ENCODE measurements around the gene LFNG.
"Not testable (repeated sequence)": the region's sequence is repeated elsewhere in the genome, so short reads cannot be mapped to it uniquely, and the experiment has no call there.

Gene LFNG

GRCh38 chr7:2532816-2533215, 13.2 kb downstream of the LFNG start:
- H3K36me3 ChIP-seq (ENCODE audit: control insufficient read depth, low read length); H3K9me2 ChIP-seq (replicated peaks; ENCODE audit: control insufficient read depth, low read length); H3K27ac ChIP-seq (ENCODE audit: low read depth, low read length); H3K9me3 ChIP-seq (ENCODE audit: control insufficient read depth, insufficient read depth, low read length); H3K4me3 ChIP-seq (ENCODE audit: low read length); H3F3A ChIP-seq (ENCODE audit: control insufficient read depth, insufficient read depth); H4K20me1 ChIP-seq (ENCODE audit: control insufficient read depth, insufficient read depth, low read depth, low read length); H3K4me2 ChIP-seq (ENCODE audit: low read length); H3K79me2 ChIP-seq (ENCODE audit: control insufficient read depth, low read length); H3K27me3 ChIP-seq (ENCODE audit: control insufficient read depth, low read length): not testable (repeated sequence)
- H3K4me1 ChIP-seq (ENCODE audit: control insufficient read depth, low read length): peaks cover 32% of the 10 kb centered on the region

DNA sequence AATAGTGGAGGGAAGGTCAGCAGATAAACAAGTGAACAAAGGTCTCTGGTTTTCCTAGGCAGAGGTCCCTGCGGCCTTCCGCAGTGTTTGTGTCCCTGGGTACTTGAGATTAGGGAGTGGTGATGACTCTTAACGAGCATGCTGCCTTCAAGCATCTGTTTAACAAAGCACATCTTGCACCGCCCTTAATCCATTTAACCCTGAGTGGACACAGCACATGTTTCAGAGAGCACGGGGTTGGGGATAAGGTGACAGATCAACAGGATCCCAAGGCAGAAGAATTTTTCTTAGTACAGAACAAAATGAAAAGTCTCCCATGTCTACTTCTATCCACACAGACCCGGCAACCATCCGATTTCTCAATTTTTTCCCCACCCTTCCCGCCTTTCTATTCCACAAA, 14.0 kb downstream of the LFNG start:
- H3K9me2 ChIP-seq (replicated peaks; ENCODE audit: control insufficient read depth, low read length); H3K9me3 ChIP-seq (ENCODE audit: control insufficient read depth, insufficient read depth, low read length); H3K36me3 ChIP-seq (ENCODE audit: control insufficient read depth, low read length); H3K4me3 ChIP-seq (ENCODE audit: low read length); H3K27ac ChIP-seq (ENCODE audit: low read depth, low read length); H4K20me1 ChIP-seq (ENCODE audit: control insufficient read depth, insufficient read depth, low read depth, low read length); H3K4me2 ChIP-seq (ENCODE audit: low read length); H3K79me2 ChIP-seq (ENCODE audit: control insufficient read depth, low read length); H3K27me3 ChIP-seq (ENCODE audit: control insufficient read depth, low read length); H3F3A ChIP-seq (ENCODE audit: control insufficient read depth, insufficient read depth): not testable (repeated sequence)
- H3K4me1 ChIP-seq (ENCODE audit: control insufficient read depth, low read length): peaks cover 26% of the 10 kb centered on the region

- not testable (repeated sequence) for H4K20me1 ChIP-seq (ENCODE audit: control insufficient read depth, insufficient read depth, low read depth, low read length); H3F3A ChIP-seq (ENCODE audit: control insufficient read depth, insufficient read depth); H3K27ac ChIP-seq (ENCODE audit: low read depth, low read length); H3K9me3 ChIP-seq (ENCODE audit: control insufficient read depth, insufficient read depth, low read length); H3K79me2 ChIP-seq (ENCODE audit: control insufficient read depth, low read length); H3K4me3 ChIP-seq (ENCODE audit: low read length); H3K9me2 ChIP-seq (replicated peaks; ENCODE audit: control insufficient read depth, low read length); H3K27me3 ChIP-seq (ENCODE audit: control insufficient read depth, low read length); H3K4me2 ChIP-seq (ENCODE audit: low read length)
- Histone ChIP-seq H3K36me3 (ENCODE audit: control insufficient read depth, low read length) (peaks cover 16% of the 10 kb centered on the region), H3K4me1 (ENCODE audit: control insufficient read depth, low read length) (peaks cover 20% of the 10 kb centered on the region)
Measured at GRCh38 chr7:2534214-2534613, 14.6 kb downstream of the LFNG start.

GRCh38 chr7:2535872-2536627, 16.5 kb downstream of the LFNG start:
- H3K4me3 ChIP-seq (ENCODE audit: low read length); H4K20me1 ChIP-seq (ENCODE audit: control insufficient read depth, insufficient read depth, low read depth, low read length); H3K4me2 ChIP-seq (ENCODE audit: low read length); H3K27ac ChIP-seq (ENCODE audit: low read depth, low read length); H3K79me2 ChIP-seq (ENCODE audit: control insufficient read depth, low read length); H3K27me3 ChIP-seq (ENCODE audit: control insufficient read depth, low read length); H3F3A ChIP-seq (ENCODE audit: control insufficient read depth, insufficient read depth); H3K9me2 ChIP-seq (replicated peaks; ENCODE audit: control insufficient read depth, low read length); H3K4me1 ChIP-seq (ENCODE audit: control insufficient read depth, low read length); H3K9me3 ChIP-seq (ENCODE audit: control insufficient read depth, insufficient read depth, low read length): not testable (repeated sequence)
- peaks cover 34% of the 10 kb centered on the region for H3K36me3 ChIP-seq (ENCODE audit: control insufficient read depth, low read length)

GRCh38 chr7:2537981-2538851, 18.6 kb downstream of the LFNG start:
- H4K20me1 ChIP-seq (ENCODE audit: control insufficient read depth, insufficient read depth, low read depth, low read length): no peaks in the 10 kb centered on the region
- TF ChIP-seq, protein P1, sequence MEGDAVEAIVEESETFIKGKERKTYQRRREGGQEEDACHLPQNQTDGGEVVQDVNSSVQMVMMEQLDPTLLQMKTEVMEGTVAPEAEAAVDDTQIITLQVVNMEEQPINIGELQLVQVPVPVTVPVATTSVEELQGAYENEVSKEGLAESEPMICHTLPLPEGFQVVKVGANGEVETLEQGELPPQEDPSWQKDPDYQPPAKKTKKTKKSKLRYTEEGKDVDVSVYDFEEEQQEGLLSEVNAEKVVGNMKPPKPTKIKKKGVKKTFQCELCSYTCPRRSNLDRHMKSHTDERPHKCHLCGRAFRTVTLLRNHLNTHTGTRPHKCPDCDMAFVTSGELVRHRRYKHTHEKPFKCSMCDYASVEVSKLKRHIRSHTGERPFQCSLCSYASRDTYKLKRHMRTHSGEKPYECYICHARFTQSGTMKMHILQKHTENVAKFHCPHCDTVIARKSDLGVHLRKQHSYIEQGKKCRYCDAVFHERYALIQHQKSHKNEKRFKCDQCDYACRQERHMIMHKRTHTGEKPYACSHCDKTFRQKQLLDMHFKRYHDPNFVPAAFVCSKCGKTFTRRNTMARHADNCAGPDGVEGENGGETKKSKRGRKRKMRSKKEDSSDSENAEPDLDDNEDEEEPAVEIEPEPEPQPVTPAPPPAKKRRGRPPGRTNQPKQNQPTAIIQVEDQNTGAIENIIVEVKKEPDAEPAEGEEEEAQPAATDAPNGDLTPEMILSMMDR (IDR thresholded peaks at IDR 0.05; ENCODE audit: low read depth, low read length, poor library complexity, severe bottlenecking): no peak
- TF ChIP-seq EZH2phosphoT487 (IDR thresholded peaks at IDR 0.05; ENCODE audit: borderline replicate concordance, low read length): no peak
- H3K9me3 ChIP-seq (ENCODE audit: control insufficient read depth, insufficient read depth, low read length): no peaks in the 10 kb centered on the region
- no peaks in the 10 kb centered on the region for H3K9me2 ChIP-seq (replicated peaks; ENCODE audit: control insufficient read depth, low read length)
- peaks cover 55% of the 10 kb centered on the region for H3K36me3 ChIP-seq (ENCODE audit: control insufficient read depth, low read length)
- no peak overlapping the region for H3K27ac ChIP-seq (ENCODE audit: low read depth, low read length)
- no peak overlapping the region for H3K4me3 ChIP-seq (ENCODE audit: low read length)
- H3K79me2 ChIP-seq (ENCODE audit: control insufficient read depth, low read length): no peaks in the 10 kb centered on the region
- no peaks in the 10 kb centered on the region for H3F3A ChIP-seq (ENCODE audit: control insufficient read depth, insufficient read depth)
- no peak overlapping the region for H3K4me2 ChIP-seq (ENCODE audit: low read length)
- H3K27me3 ChIP-seq (ENCODE audit: control insufficient read depth, low read length): no peaks in the 10 kb centered on the region
- H3K4me1 ChIP-seq (ENCODE audit: control insufficient read depth, low read length): no peaks in the 10 kb centered on the region
